HG03108 (cell line): ENCODE data around the gene RAPGEF3.

ENCODE experiments used
- ATAC-seq: cut with Tn5 transposase; IDR thresholded peaks from one replicate; pipeline ENCODE4 v1.9.1; 2021; ENCODE audit warnings: moderate library complexity; ENCODE audit not compliant: unreplicated experiment

Gene RAPGEF3, protein sequence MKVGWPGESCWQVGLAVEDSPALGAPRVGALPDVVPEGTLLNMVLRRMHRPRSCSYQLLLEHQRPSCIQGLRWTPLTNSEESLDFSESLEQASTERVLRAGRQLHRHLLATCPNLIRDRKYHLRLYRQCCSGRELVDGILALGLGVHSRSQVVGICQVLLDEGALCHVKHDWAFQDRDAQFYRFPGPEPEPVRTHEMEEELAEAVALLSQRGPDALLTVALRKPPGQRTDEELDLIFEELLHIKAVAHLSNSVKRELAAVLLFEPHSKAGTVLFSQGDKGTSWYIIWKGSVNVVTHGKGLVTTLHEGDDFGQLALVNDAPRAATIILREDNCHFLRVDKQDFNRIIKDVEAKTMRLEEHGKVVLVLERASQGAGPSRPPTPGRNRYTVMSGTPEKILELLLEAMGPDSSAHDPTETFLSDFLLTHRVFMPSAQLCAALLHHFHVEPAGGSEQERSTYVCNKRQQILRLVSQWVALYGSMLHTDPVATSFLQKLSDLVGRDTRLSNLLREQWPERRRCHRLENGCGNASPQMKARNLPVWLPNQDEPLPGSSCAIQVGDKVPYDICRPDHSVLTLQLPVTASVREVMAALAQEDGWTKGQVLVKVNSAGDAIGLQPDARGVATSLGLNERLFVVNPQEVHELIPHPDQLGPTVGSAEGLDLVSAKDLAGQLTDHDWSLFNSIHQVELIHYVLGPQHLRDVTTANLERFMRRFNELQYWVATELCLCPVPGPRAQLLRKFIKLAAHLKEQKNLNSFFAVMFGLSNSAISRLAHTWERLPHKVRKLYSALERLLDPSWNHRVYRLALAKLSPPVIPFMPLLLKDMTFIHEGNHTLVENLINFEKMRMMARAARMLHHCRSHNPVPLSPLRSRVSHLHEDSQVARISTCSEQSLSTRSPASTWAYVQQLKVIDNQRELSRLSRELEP

DNA sequence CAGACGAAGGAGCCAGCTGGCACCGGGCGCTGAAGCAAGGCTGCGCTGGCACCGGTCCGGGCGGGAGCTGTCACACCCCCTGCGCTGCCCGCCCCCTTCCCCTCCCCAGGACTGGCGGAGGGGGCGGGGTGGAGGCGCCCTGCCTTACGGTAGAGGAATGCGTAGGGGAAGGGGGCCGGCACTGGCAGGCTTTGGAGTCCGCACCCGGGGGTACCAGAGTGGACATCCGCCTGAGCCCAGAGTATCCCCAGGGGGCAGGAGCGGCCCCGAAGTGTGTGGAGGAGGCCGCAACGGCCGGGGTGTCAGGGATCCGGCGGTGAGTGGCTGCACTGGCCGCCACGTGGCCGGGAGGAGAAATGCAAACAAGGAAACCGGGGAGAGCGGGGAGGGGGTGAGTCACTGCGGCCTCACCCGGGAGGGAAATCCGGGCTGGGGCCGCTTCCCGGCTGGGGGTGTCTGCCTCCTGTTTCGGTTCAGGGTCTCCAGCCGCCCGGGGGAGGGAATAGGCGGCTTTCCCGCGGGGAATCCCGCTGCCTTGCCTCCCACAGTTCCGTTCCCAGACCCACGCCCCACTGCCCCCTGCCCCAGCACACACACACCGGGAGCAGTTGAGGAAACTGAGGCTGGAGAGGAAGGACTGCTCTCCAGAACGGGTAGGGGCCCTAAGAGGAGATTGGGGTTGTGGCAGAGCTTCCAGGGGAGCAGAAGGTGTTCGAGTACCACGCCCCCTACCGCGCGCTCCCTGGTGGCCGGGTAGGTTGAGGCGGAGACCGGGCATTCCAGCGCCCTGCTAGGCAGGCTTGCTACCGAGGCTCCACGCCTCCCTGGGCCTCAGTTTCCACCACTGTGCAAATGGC is at the start of gene RAPGEF3:
Gene RAPGEF3, minus strand, starts transcription at position 47 of the 857 bp plus-strand sequence. CDS start 324 bp downstream, outside the sequence.
- peak; percentile 40 for ATAC-seq

DNA sequence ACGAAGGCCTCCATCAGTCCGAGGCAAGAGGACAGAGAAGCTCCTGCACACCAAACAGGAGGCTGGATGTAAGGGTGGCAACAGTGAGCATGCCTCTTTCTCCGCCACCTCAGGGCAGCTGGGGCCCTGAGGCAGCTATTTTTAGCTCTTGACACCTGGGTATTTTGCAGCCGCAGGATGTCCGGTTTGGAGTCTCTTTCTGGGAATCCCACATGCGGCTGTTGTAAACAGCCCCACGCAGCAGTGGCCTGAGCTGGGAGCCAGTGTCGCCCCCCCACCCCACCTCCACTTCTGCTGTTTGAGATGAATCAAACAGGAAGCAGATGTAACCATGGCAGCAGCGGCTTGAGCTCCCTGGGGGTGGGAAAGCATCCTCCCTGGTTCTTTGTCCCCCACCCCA is 49.4 kb upstream of the RAPGEF3 start:
- no peak for ATAC-seq

DNA sequence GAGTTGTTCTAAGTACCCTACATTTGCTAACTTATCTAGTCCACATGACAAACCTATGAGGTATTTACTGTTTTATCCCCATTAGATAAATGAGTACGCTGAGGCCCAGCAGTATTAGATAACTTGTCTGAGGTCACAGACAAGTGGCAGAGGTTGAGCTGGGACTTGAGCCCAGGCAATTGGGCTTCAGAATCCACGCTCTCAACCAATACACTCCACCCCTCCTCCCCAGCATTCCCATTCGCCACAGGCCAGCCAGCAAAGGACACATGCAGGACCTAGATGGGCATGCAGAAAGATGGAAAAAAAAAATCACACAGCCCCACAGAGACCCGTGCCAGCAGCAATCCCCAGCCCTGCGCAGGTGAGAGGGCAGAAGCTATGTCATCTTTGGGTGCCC is 48.7 kb upstream of the RAPGEF3 start:
- ATAC-seq: no peak

DNA sequence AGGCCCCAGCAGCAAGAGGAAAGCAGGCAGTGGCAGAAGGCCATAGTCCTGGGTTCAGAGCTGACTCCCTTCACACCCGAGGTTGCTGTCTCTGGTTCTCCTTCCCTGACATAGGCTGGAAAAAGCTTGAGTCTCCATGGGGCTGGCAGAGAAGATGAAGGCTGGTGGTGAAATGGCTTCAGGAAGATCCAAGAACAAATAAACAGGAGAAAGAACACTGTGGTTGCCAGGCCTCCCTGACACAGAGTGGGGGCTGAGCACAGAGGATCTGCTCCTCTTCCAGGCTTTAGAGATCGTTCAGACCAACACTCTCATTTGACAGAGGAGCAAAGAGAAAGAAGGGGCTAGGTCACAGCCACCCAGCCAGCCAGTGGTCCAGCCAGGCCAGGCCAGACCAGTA is 46.7 kb upstream of the RAPGEF3 start:
- ATAC-seq: no peak

DNA sequence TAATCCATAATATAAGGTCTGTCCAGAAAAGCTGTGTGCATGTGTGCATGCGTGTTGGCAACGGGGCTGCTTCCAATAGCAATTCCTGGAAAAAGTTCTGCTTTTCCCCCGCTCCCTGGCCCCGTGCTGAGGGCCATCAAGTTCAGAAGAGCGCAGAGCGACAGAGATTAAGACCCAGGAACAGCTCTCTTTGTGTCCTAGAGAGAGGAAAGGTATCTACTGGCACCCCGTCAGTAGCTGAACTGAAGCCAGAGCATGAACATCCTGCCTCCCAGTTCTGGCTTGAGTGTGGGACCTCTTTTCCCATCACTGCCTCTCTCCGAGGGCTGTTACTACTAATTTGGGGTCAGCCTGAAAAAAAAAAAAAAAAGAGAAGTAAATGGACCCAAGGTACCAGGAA is 45.5 kb upstream of the RAPGEF3 start:
- no peak for ATAC-seq

DNA sequence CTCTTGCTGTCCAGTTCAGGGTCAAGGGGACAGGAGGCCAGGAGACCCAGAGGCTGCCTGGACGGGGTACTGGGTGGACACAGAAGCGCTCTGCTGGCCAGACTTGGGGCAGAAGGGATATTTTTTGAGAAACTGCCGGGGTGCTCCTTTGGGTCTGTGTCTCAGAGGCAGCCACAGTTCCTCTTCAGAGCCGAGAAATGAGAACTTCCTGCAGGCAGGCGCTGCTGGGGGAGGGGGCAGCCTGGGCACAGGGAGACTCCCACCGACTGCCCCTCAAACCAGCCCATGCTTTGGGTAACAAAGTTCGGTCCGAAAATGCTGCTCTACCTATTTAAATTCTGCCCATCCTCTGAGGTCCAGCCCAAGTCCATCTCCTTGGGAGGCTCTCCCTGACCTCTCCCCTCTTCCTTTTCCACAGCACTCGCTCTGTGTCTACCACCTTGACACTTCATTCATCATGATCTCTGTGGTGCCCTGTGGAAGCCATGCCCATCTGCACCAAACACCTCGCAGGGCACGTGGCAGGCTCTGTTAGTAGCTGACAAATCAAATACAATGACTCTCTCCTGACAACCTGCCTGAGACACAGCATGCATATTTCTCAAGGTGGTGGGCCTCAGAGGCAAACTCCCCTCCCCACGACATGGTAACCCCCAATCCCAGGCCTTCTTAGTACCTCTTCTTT is 44.7 kb upstream of the RAPGEF3 start:
- ATAC-seq: no peak

DNA sequence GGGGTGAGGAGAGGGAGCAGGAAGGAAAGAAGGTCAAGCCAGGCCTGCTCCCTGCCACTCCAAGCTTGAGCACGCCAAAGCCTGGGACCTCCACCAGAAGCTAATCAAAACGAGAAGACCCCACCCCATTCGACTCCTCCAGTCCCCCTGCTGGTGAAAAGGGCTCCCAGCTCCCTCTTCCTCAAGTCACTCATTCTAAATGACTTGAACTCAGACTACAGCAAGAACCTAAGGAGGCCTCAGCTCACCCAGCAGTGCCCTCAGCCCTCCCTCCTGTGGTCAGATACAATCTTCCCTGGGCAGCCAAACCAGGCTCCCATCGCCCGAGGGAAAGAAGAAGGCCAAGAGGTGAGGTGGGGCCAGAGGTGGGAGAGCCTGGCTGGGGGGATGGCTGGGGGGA is 43.6 kb upstream of the RAPGEF3 start:
- no peak for ATAC-seq

DNA sequence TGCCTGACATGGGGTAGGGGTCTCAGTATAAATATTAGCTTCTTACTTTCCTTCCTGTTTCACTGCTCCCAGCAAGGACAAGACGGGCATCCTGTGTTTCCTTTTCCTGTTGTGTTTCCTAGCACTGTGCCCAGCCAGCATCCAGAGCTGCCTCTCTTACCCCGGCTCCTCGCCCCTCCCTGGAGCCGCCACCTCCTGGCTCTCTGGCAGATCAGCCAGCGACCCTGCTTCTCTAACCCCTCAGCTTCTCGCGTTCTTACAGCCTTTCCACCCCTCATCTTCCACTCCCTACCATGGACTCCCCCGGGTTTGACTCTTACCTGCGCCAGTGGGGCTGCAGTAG is 43.2 kb upstream of the RAPGEF3 start:
- no peak for ATAC-seq

DNA sequence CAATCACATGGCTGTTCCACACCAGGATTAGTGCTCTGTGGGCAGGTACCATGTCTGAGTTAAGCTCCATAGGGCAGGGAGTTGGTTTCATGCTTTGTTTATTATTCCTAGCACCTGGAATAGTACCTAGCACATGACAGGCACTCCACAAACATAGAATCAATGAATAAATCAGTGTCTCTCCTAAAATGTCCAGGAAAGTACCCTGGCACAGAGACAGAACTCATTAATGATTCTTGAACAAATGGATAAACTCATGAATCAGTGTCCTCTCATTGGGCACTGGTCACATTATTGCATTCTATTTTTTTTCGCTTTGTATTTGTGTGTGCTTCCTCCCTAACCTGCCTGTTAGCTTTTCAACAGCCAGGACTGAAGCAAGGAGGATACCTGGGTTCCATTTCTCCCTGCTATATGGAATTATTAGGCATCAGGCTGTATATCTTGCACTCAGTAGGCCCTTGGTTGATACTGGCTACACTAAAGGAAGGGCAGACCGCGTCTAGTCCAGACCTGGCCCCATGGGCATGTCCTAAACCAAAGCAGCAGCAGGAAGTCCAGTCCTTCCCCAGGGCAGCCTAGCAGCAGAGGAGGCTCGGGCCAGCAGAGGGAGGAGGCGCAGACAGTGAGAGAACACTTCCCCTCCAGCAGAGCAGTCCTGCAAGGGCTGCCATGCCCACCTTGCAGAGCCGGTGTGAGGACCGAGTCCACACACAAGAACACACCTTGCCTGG is 42.7 kb upstream of the RAPGEF3 start:
- no peak for ATAC-seq

DNA sequence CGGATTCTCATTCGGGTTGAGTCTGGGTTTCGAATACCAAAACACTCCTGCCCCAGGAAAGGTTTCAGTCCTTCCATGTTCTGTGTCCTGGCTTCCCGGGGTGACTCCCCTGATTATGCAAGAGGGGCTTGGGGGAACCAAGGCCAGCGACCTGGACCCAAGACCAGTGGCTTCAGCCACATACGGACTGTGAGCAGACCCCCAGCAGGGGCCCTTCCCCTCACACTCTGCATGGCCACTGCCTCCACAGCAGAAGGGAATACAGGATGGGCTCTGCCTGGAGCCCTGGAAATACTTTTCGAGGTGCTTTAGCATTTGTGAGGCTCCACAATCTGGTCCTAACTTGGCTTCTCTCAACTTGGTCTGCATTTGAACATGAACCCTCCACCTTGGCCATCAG is 41.9 kb upstream of the RAPGEF3 start:
- no peak for ATAC-seq

DNA sequence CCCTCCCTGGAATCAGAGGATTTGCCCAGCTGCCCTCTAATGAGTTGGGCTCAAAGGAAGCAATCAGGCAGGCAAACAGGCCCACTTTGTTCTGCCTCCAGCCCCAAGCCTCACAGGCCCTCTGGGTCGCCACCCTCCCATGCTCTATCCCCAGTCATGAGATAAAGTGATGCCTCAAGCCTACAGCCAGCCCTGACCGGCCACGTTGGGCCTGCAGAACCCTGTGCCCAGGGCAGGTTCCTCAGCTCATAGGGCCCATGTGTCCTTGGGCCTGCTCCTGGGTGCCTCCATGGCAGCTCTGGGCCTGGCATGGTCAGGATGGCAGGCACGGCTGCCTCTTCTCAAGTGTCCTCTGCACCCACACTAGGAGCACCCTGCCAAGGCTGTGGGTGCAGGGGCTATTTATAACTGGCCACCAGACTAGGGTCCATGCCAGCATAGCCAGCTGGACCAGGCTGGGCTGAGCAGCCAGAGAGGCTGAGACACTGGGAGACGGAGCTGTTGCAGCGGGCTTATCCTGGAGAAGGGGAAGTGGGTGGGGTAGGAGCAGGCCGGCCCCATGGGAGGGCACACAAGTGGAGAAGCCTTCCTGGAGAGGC is 40.8 kb upstream of the RAPGEF3 start:
- ATAC-seq: no peak

DNA sequence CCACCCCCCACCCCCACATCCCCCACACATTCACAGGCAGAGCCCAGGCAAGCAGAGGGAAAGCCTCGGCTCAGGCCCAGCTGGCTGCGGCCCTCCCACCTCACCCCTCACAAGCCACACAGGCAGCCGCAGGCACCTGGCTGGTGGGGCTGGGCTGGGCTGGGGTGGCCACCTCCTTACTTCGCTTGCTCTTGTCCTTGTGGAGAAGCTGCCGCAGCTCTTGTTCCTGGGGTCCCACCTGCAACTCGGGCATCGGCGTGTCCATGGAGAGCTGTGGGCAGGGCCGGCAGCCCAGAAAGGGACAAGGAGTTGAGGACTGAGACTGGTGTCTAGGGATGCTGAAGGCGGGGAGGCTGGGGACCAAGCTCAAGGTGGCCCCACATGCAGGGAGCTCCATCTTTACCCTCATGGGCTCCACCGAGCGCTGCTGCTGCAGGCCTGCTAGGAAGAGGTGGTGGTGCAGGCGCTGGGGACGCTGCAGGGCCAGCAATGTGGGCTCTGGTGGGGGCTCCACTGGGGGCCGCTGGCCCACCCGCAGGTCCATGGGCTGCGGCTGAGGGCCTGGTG is 39.8 kb upstream of the RAPGEF3 start:
- no peak for ATAC-seq

DNA sequence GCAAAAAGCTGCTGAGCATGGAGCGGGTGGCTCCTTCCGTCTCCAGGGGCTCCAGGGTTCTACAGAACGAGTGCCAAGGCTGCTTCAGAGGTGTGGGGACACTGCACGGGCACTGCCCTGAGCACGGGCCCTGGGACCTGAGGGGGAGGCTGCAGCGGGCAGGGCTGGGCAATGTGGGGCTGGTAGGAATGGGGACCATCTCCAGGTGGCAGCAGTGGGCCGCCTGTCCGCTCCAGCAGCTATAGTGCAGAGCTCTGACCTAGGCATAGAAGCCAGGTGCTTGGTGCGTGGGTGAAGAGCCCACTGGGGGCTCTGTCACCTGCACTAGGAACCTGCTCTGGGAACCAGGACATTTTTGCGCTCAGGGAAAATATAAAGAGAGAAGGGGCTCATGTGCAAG is 38.8 kb upstream of the RAPGEF3 start:
- no peak for ATAC-seq

DNA sequence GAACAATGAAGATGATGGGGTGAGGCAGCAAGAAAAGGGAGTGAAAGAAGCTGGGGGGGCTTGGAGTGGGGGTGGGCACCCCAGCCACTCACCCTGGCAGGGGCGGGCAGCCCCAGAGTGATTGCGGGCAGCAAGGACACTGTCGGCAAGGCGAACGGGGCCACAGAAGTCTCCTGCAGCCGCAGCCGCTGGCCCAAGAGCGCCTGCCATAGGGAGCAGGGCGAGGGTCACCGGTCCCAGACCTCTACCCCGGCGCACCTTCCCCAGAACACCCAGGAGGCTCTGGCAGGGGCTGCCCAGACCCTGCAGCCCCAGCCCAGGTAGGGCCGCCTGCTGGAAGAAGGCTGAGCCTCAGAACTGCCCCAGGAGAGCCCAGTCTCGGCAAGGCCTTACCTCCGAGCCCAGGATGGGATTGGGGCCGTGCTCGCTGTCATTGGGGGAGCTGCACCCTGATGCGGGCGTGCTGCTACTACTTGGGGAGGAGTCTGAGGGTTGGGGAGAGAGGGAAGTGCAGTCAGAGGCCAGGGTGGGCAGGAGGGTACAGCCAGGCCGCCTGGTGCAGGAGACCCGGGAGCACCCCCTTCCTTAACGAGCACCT is 37.2 kb upstream of the RAPGEF3 start:
- ATAC-seq: no peak

DNA sequence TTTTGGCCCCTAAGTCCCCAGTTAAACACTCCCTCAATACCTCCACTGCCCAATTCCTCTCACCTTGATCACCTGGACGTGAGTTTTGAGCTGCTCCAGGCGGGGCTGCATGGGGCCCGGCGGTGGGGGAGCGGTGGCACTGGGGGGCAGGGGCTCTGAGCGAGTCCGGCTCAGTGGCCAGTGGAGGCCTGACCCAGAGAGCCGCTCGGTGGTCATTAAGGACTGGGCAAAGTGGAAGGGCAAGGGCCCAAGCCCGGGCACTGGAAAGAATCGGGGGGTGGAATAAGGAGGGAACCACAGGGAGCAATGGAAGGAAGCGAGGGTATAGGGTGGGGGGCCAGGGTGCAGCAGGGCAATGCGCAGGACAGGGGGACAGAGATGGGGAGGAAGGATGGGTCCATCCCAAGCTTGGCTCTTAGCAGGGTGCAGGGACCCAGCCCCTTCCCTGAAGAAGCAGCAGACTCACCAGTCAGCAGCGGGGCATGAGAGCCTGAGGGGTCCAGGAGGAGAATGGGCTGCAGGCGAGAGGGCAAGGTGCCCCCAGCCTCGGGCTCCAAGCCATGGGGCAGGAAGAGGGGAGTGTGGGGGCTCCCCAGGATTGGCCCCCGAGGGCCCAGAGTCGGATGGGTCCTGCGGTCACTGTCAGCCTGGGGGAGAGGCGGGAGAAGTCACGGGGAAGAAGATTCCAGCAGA is 36.6 kb upstream of the RAPGEF3 start:
- no peak for ATAC-seq

DNA sequence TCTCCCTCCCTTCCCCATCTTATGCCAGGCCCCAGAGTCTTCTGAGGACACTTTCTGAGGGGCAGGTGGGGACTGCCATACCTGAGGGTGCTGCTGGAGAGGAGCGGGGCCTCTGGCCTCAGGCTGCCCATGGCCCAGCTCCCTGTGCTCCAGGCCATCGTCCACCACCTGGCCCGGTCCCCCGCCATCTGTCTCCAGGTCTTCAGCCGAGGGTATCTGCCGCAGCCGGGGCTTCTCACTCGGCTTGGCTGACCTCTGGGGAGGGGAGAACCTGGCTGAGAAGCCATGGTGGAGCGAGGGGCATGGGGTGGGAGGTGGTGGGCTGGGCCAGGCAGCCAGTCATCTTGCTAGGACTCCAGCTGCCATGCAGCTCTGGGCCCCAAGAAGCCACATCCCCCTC is 36.0 kb upstream of the RAPGEF3 start:
- no peak for ATAC-seq

DNA sequence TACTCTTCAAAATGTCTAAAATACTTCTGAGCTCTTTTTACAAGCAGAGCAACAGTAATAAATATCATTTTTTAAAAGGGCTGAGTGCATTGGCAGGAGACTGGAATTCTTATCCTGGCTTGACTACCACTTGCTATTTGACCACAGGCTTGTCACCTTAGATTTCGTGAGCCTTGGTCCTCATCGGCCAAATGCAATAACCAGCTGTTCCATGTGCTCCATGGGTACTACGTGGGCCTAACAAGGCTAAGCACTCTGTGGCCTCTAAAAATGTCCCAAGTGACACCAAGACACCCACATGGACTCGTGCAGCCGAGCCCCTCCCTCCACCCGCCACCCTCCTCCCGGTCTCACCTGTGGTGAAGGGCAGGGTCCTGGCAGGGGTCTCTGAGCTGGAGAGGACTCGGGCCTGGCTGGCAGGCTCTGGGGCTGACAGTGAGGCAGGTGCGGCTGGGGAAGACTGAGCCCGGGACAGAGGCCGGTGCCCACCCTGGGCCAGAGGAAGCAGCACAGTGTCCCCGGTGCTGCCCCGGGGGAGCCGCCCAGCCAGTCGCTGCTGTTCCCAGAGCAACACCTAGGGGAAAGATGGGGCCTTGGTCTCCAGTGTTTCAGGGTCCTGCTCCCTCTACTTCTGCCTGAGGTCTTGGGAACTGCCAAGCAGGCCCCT is 34.5 kb upstream of the RAPGEF3 start:
- no peak for ATAC-seq

DNA sequence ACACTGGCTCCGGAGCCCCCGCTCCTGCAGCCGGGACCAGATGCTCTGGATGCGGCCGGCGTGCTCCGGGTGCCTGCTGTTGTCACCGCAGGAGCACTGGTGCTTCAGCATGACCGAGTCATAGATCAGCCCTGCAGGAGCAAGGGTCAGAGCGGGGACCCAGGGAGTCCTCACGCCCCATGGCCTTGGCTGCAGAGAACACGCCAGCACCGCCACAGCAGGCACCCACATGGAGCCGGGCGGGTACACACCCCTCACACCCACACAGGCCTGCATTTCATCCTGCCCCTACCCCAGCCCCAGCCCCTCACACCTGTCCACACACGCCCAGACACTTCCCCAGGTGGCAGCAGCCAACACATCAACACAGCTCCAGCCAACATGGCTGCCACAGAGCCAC is 33.2 kb upstream of the RAPGEF3 start:
- no peak for ATAC-seq
